Measurements from ENCODE around the gene MRPL23.

- no peak for TF ChIP-seq MYC (IDR thresholded peaks at IDR 0.05; ENCODE audit: low read depth, low read length)
- no peak for TF ChIP-seq MYC (CRISPR knock-in tag; IDR thresholded peaks at IDR 0.05; ENCODE audit: borderline replicate concordance, low read depth)
- TF ChIP-seq FOSL1 (tag; conservative IDR thresholded peaks at IDR 0.05) = no peak
- TF ChIP-seq ZNF518B (CRISPR knock-in tag; IDR thresholded peaks at IDR 0.05) = no peak
- no peak for TF ChIP-seq CCAR2 (IDR thresholded peaks at IDR 0.05; ENCODE audit: low read depth, low read length)
- no peak for TF ChIP-seq EZH2 (IDR thresholded peaks at IDR 0.05; ENCODE audit: borderline replicate concordance, low read depth, low read length)
- TF ChIP-seq REST (IDR thresholded peaks at IDR 0.05; ENCODE audit: borderline replicate concordance) = no peak
- no peak for TF ChIP-seq REST (CRISPR knock-in tag; IDR thresholded peaks at IDR 0.05; ENCODE audit: low read depth)
- TF ChIP-seq ZNF583 (CRISPR knock-in tag; IDR thresholded peaks at IDR 0.05) = no peak
- no peak for TF ChIP-seq ZNF318 (IDR thresholded peaks at IDR 0.05; ENCODE audit: borderline replicate concordance in 1 of 2, low read depth in 1 of 2)
- no peak for TF ChIP-seq RBM14 (IDR thresholded peaks at IDR 0.05; ENCODE audit: borderline replicate concordance, insufficient read depth, low read depth, low read length)
- no peak for TF ChIP-seq TBP (optimal IDR thresholded peaks at IDR 0.05; ENCODE audit: low read depth, low read length)
These were observed 28.1 kb downstream of the MRPL23 start for GRCh38 chr11:1975185-1975584.

Data from K562 (cell line).